Bronchial smooth muscle cell (primary cell): ENCODE data around the gene MYG1. TPM values are rescaled to one million over a fixed set of nuclear protein-coding genes. Genes with fewer than 3 reads are reported as not detected.

Experiments
- total RNA-seq: library from RNA; depleted of rRNA; stranded (reverse); fragments of >200 nt; gene quantifications from 2 replicates; pipeline ENCODE4 v1.2.1, GENCODE V29; 2014

The MYG1 gene, protein sequence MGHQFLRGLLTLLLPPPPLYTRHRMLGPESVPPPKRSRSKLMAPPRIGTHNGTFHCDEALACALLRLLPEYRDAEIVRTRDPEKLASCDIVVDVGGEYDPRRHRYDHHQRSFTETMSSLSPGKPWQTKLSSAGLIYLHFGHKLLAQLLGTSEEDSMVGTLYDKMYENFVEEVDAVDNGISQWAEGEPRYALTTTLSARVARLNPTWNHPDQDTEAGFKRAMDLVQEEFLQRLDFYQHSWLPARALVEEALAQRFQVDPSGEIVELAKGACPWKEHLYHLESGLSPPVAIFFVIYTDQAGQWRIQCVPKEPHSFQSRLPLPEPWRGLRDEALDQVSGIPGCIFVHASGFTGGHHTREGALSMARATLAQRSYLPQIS
- total RNA-seq: 50.8 and 56.3 TPM in 2 replicates

DNA sequence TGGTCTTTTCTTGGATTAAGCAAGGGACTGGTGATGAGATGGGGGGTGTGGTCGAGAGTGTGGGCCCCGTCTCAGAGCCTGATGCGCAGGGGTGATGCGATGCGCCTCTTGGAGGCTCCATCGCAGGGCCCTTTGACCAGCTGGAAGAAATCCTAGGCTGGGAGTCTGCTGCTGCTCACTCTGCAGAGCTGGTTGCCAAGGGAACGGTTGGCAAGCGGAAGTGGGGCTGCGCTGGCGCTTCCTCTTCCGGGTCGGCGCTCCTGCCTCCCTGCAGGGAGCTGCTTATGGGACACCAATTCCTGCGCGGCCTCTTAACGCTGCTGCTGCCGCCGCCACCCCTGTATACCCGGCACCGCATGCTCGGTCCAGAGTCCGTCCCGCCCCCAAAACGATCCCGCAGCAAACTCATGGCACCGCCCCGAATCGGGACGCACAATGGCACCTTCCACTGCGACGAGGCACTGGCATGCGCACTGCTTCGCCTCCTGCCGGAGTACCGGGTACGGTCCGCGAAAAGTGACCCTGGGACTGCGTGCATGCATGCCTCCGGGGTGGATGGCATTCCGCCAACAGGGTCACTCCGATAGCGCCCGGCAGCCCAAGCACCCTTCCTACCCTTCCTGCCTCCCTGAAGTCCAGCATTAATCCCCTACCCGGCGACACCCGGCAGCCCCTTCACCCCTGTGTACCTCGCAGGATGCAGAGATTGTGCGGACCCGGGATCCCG is at the start of gene MYG1:
MYG1 (plus strand) TSS at position 242 of the 727 bp plus-strand sequence; CDS start at position 285, 43 bp downstream.

DNA sequence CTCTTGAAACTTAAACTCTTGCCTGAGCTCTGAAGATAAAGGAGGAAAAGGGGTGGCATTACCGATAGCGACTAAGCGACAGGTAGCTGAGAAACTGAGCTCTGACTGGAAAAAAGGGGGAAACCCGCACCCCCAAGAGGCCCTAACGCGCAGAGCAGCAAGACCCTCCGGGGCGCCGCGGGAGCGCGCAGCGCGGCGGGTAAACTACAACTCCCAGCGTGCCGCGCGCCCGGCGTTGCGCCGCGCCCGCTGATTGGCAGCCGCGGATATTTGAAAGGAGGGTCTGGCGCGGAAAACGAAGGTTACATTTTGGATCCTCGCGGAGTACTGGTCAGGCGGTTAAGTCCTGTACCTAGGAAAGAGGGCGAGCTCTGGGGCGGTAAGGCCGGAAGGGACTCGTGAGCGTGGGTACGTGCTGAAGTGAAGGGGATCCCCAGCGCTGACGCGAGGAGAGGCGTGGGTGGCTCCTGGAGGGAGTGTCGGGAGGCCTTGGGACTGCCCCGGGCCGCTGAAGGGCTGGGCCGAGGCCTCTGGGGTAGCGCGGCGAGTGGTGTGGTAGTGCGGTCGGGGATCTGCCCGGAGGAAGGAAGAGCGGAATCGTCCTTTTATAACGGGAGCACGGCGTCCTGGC is 31.4 kb upstream of the MYG1 start, which contains the start of gene ESPL1:
ESPL1 (plus strand) TSS at position 301 of the 631 bp plus-strand sequence. CDS start 468 bp downstream, outside the sequence.

DNA sequence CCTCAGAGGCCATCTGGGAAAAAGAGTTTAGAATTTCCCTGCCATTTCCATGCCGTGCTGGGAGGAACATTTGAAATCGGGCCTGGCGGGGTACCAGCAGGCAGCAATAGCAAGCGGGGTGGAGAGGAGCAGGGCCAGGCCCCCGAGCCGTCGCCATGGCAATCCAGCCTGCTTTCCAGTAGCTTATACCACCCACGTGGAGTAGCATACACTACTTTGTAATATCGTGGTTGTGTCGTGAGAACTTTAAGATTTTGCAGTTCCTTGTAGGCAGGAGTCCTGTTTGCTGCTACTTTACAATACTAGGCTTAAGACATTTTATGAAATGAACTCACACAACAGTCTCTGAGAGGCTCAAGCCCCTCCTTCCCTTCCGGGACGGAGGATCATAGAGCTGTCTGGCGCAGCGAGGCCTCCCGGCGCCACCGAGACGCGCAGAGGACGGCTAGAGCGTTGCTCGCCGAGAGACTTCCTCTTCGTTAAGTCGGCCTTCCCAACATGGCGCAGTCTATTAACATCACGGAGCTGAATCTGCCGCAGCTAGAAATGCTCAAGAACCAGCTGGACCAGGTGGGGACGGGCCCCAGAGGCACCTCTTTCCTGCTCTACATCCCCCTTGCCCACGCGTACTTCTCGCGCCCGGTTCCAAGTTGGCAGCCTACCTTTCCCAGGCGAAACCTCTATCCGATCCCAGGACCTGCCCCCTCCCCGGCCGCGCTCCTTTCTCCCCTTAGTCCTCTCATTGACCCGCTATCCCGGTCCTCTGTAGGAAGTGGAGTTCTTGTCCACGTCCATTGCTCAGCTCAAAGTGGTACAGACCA is 4.2 kb upstream of the MYG1 start, which contains the start of gene PFDN5:
PFDN5 (plus strand) TSS at position 473 of the 821 bp plus-strand sequence; CDS start at position 499, 26 bp downstream.

DNA sequence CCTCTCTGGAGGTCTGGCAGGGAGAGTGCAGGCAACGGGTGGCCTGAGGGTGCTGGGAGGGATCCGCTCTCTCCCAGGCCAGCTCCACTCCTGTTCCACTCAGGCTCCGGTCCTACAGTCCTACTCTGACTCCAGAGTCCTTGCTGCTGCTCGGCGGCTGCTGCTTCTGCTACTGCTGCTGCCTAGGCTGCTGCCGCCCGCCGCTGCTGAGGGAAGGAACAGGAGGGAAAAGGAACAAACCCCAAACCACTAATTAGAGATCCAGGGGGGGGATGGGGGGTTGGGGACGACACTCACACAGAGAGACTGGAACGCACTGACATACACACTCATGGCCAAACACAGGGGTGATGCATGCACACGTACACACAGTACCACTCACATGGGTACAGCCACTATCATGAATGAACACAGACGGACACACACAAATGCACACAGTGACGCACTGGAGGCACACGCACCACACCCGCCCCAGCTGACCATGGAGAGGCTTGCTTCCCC is 36.7 kb downstream of the MYG1 start, which contains the start of gene SP7:
SP7 (minus strand) TSS at position 174 of the 501 bp plus-strand sequence. CDS start 708 bp downstream, outside the sequence.

Other genes starting within 250 kb of the MYG1 start
- gene TNS2, start 249.6 kb upstream of the MYG1 start, total RNA-seq: 48.2 and 58.6 TPM in 2 replicates
- gene SPRYD3, start 220.3 kb upstream of the MYG1 start, total RNA-seq: 18.3 and 22.1 TPM in 2 replicates
- 1,620 and 3,493 TPM in 2 replicates for gene IGFBP6, start 202.0 kb upstream of the MYG1 start, total RNA-seq
- 0.16 and 0.17 TPM in 2 replicates for gene SOAT2, start 196.2 kb upstream of the MYG1 start, total RNA-seq
- gene ZNF740, start 119.0 kb upstream of the MYG1 start, total RNA-seq: 14.3 and 16.9 TPM in 2 replicates
- gene CSAD, start 118.8 kb upstream of the MYG1 start, total RNA-seq: 8.4 and 11.3 TPM in 2 replicates
- gene ITGB7, start 92.4 kb upstream of the MYG1 start, total RNA-seq: 0.47 and 1.4 TPM in 2 replicates
- gene RARG, start 67.5 kb upstream of the MYG1 start, total RNA-seq: 32.3 and 35.3 TPM in 2 replicates
- gene ESPL1, start 31.4 kb upstream of the MYG1 start, total RNA-seq: 0.86 and 1.9 TPM in 2 replicates
- 1,042 and 1,327 TPM in 2 replicates for gene PFDN5, start 4.2 kb upstream of the MYG1 start, total RNA-seq
- 37.8 and 39.4 TPM in 2 replicates for gene AAAS, start 21.9 kb downstream of the MYG1 start, total RNA-seq
- not detected in 2 replicates for gene SP7, start 36.7 kb downstream of the MYG1 start, total RNA-seq
- 19.4 and 23.3 TPM in 2 replicates for gene SP1, start 80.5 kb downstream of the MYG1 start, total RNA-seq
- not detected in 2 replicates for gene AMHR2, start 124.2 kb downstream of the MYG1 start, total RNA-seq
- 14.6 and 27.1 TPM in 2 replicates for gene PRR13, start 142.0 kb downstream of the MYG1 start, total RNA-seq
- 221 and 306 TPM in 2 replicates for gene PCBP2, start 152.4 kb downstream of the MYG1 start, total RNA-seq
- gene MAP3K12, start 199.8 kb downstream of the MYG1 start, total RNA-seq: 43.6 and 47.6 TPM in 2 replicates
- 32.4 and 33.4 TPM in 2 replicates for gene TARBP2, start 201.6 kb downstream of the MYG1 start, total RNA-seq
- gene NPFF, start 207.8 kb downstream of the MYG1 start, total RNA-seq: not detected in 2 replicates